Stimulated activated CD8-positive, alpha-beta memory T cell treated with anti-CD3 and anti-CD28 coated beads, Interleukin-4, amount 100 ng/mL, for 48 hours (primary cell): ENCODE measurements around the gene DOK7.

Experiments
- DNase-seq: peaks from one replicate; pipeline ENCODE4 v3.0.0-alpha.2; 2020

Gene DOK7

GRCh38 chr4:3476936-3477749 lies 14.0 kb downstream of the DOK7 start:
- DNase-seq: no peak

- no peak for DNase-seq
Measured at GRCh38 chr4:3477750-3478430, 14.8 kb downstream of the DOK7 start.

- DNase-seq: no peak
Measured at GRCh38 chr4:3478446-3479357, 15.6 kb downstream of the DOK7 start.

- no peak for DNase-seq
Measured at GRCh38 chr4:3479358-3480101, 16.4 kb downstream of the DOK7 start.

GRCh38 chr4:3480528-3481112 lies 17.5 kb downstream of the DOK7 start:
- DNase-seq: peak; percentile 92

GRCh38 chr4:3481113-3481531 lies 18.0 kb downstream of the DOK7 start:
- DNase-seq: no peak

- DNase-seq: no peak
Measured at GRCh38 chr4:3481783-3482393, 18.8 kb downstream of the DOK7 start.

GRCh38 chr4:3482707-3483106 lies 19.6 kb downstream of the DOK7 start:
- no peak for DNase-seq

GRCh38 chr4:3483471-3483921 lies 20.4 kb downstream of the DOK7 start:
- DNase-seq: no peak

- no peak for DNase-seq
Measured at GRCh38 chr4:3484057-3484973, 21.2 kb downstream of the DOK7 start.

- no peak for DNase-seq
Measured at GRCh38 chr4:3485011-3485791, 22.1 kb downstream of the DOK7 start.

GRCh38 chr4:3485886-3486540 lies 22.9 kb downstream of the DOK7 start:
- DNase-seq: no peak

GRCh38 chr4:3486541-3487540 lies 23.7 kb downstream of the DOK7 start:
- DNase-seq: no peak

- DNase-seq: no peak
Measured at GRCh38 chr4:3487861-3488260, 24.8 kb downstream of the DOK7 start.

- no peak for DNase-seq
Measured at GRCh38 chr4:3488820-3489219, 25.7 kb downstream of the DOK7 start.

- DNase-seq: no peak
Measured at GRCh38 chr4:3489451-3489962, 26.4 kb downstream of the DOK7 start.

- DNase-seq: no peak
Measured at GRCh38 chr4:3491681-3492405, 28.7 kb downstream of the DOK7 start.
